ENCODE data around the gene CACNA2D2.

The CACNA2D2 gene

DNA sequence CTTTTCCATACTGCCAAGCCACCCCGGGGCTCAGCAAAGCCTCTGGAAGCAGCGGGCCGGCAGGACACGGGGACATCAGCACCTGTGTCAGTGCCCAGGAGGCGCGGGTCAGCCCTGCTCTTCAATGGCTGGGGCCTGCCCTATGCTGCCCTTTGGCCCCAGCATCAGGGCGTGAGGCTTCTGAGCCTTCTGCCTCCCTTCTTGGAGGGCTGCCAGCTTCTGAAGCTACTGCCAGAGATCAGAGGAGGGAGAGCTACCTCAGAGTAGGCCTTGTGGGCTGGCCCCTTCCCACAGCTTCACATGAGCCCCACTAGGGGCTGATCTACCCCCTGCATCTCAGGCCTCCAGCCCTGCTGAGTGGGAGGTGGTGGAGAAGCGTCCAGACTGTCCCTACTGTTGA, 131.1 kb downstream of the CACNA2D2 start:
- H3K9me3 ChIP-seq (ENCODE audit: insufficient read depth, low read length) = no peaks in the 10 kb centered on the region
- no peaks in the 10 kb centered on the region for H4K20me1 ChIP-seq (ENCODE audit: low read depth, low read length)
- no peaks in the 10 kb centered on the region for H3K27me3 ChIP-seq (ENCODE audit: low read length)
- no peaks in the 10 kb centered on the region for H3F3A ChIP-seq (ENCODE audit: insufficient read depth)
- no peak for TF ChIP-seq EZH2phosphoT487 (conservative IDR thresholded peaks at IDR 0.05; ENCODE audit: low read length)
- TF ChIP-seq, protein P1, sequence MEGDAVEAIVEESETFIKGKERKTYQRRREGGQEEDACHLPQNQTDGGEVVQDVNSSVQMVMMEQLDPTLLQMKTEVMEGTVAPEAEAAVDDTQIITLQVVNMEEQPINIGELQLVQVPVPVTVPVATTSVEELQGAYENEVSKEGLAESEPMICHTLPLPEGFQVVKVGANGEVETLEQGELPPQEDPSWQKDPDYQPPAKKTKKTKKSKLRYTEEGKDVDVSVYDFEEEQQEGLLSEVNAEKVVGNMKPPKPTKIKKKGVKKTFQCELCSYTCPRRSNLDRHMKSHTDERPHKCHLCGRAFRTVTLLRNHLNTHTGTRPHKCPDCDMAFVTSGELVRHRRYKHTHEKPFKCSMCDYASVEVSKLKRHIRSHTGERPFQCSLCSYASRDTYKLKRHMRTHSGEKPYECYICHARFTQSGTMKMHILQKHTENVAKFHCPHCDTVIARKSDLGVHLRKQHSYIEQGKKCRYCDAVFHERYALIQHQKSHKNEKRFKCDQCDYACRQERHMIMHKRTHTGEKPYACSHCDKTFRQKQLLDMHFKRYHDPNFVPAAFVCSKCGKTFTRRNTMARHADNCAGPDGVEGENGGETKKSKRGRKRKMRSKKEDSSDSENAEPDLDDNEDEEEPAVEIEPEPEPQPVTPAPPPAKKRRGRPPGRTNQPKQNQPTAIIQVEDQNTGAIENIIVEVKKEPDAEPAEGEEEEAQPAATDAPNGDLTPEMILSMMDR (IDR thresholded peaks at IDR 0.05; ENCODE audit: insufficient read depth, low read length, poor library complexity, severe bottlenecking) = no peak
- H3K4me3 ChIP-seq (ENCODE audit: insufficient read depth, low read length, poor library complexity, severe bottlenecking) = no peak overlapping the region
- no peak overlapping the region for H3K4me2 ChIP-seq (ENCODE audit: low read depth, low read length, poor library complexity, severe bottlenecking)
- no peaks in the 10 kb centered on the region for H3K79me2 ChIP-seq (ENCODE audit: insufficient read depth, low read length)
- H3K36me3 ChIP-seq (ENCODE audit: low read length) = no peaks in the 10 kb centered on the region
- no peaks in the 10 kb centered on the region for H3K9me2 ChIP-seq (replicated peaks; ENCODE audit: insufficient read depth, low read length)
- H2AFZ ChIP-seq (ENCODE audit: low read depth, low read length, severe bottlenecking) = no peak overlapping the region
- no peak overlapping the region for H3K27ac ChIP-seq (ENCODE audit: low read depth, low read length)
- H3K9ac ChIP-seq (ENCODE audit: low read length) = no peak overlapping the region

DNA sequence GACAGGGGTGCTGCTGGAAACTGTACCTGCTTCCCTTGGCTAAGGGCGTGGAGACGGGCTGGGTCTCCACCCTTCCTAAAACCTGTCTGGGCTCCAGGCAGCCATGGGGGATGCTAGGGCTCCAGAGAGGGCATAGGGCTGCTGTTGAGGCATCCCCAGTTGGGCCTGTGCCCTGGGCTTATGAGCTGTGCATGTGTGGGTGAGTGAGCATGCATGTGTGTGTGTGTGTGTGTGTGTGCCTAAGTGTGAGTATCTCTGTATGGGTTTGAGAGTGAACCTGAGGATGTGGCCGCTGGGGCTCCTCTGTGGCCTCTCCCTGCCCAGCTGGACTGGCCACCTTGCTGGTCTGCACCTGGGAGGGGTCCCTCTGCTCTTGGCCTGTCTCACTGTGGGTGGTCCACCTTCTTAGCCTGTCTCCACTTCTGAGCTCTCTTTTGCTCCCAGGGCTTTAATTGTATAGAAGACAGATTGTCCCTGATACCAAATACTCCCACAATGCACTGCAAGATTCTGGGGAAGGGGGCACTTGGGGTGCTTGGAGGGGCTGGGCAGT, 132.2 kb downstream of the CACNA2D2 start:
- H4K20me1 ChIP-seq (ENCODE audit: low read depth, low read length) = no peaks in the 10 kb centered on the region
- no peak overlapping the region for H3K4me2 ChIP-seq (ENCODE audit: low read depth, low read length, poor library complexity, severe bottlenecking)
- no peaks in the 10 kb centered on the region for H3K36me3 ChIP-seq (ENCODE audit: low read length)
- no peaks in the 10 kb centered on the region for H3K9me3 ChIP-seq (ENCODE audit: insufficient read depth, low read length)
- H2AFZ ChIP-seq (ENCODE audit: low read depth, low read length, severe bottlenecking) = no peak overlapping the region
- H3K4me3 ChIP-seq (ENCODE audit: insufficient read depth, low read length, poor library complexity, severe bottlenecking) = no peak overlapping the region
- no peaks in the 10 kb centered on the region for H3F3A ChIP-seq (ENCODE audit: insufficient read depth)
- H3K27me3 ChIP-seq (ENCODE audit: low read length) = no peaks in the 10 kb centered on the region
- no peak for TF ChIP-seq EZH2phosphoT487 (conservative IDR thresholded peaks at IDR 0.05; ENCODE audit: low read length)
- H3K27ac ChIP-seq (ENCODE audit: low read depth, low read length) = no peak overlapping the region
- no peaks in the 10 kb centered on the region for H3K79me2 ChIP-seq (ENCODE audit: insufficient read depth, low read length)
- H3K9me2 ChIP-seq (replicated peaks; ENCODE audit: insufficient read depth, low read length) = no peaks in the 10 kb centered on the region
- H3K9ac ChIP-seq (ENCODE audit: low read length) = no peak overlapping the region

DNA sequence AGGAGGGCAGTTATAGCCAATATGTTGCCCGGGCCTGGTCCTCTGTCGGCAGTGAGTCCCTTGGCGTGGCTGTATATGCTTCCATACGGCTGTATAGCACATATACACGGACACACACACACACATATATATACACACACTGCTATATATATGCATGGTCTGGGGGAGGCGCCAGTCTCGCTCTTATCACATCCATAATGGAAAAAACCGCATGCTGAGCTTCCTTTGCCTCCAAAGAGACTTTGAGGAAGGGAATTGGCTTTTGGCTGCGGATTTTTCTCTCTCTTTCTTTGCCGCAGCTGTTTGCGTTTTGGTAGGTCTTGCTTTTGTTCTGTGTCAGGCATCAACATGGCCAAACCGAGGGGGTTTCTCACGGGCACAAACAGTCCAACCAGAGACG, 132.8 kb downstream of the CACNA2D2 start:
- no peaks in the 10 kb centered on the region for H3K9me3 ChIP-seq (ENCODE audit: insufficient read depth, low read length)
- no peaks in the 10 kb centered on the region for H4K20me1 ChIP-seq (ENCODE audit: low read depth, low read length)
- no peaks in the 10 kb centered on the region for H3K36me3 ChIP-seq (ENCODE audit: low read length)
- H3K4me2 ChIP-seq (ENCODE audit: low read depth, low read length, poor library complexity, severe bottlenecking) = no peak overlapping the region
- H3K9ac ChIP-seq (ENCODE audit: low read length) = no peak overlapping the region
- no peaks in the 10 kb centered on the region for H3K9me2 ChIP-seq (replicated peaks; ENCODE audit: insufficient read depth, low read length)
- H3K27ac ChIP-seq (ENCODE audit: low read depth, low read length) = no peak overlapping the region
- no peak overlapping the region for H3K4me3 ChIP-seq (ENCODE audit: insufficient read depth, low read length, poor library complexity, severe bottlenecking)
- H3K79me2 ChIP-seq (ENCODE audit: insufficient read depth, low read length) = no peaks in the 10 kb centered on the region
- no peak overlapping the region for H2AFZ ChIP-seq (ENCODE audit: low read depth, low read length, severe bottlenecking)
- no peaks in the 10 kb centered on the region for H3F3A ChIP-seq (ENCODE audit: insufficient read depth)
- no peaks in the 10 kb centered on the region for H3K27me3 ChIP-seq (ENCODE audit: low read length)
- TF ChIP-seq, protein P1 (IDR thresholded peaks at IDR 0.05; ENCODE audit: insufficient read depth, low read length, poor library complexity, severe bottlenecking) = no peak
- no peak for TF ChIP-seq EZH2phosphoT487 (conservative IDR thresholded peaks at IDR 0.05; ENCODE audit: low read length)

DNA sequence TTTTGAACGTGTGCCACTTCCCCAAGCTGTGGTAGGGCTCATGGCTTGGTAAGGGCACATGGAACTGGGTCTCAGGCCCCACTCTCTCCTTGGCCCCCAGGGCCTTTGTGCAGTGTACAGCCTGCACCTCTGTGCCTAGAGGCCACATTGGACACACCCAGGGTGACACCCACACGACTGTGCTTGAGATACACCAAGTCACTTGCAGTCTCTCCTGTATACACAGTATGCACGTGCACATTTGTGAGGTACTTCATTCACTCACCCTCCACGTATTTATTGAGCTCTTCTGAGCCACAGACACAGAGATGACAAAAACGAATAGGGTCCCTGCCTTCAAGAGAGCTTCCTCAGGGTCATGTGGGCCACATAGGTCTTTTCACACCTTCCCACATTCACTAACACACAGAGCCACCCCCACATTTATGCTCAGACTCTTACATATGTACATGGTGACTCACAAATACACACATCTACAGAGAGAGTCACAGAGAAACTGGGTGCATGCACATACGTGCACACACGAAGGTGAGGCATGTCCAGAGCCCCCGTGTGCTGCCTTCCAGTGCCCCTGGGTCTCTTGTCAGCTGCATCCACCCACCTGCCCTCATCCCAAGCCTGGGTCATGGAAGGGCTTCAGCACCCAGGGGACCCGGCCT, 134.3 kb downstream of the CACNA2D2 start:
- no peak for TF ChIP-seq EZH2phosphoT487 (conservative IDR thresholded peaks at IDR 0.05; ENCODE audit: low read length)
- TF ChIP-seq, protein P1 (IDR thresholded peaks at IDR 0.05; ENCODE audit: insufficient read depth, low read length, poor library complexity, severe bottlenecking) = no peak
- no peak overlapping the region for H2AFZ ChIP-seq (ENCODE audit: low read depth, low read length, severe bottlenecking)
- no peaks in the 10 kb centered on the region for H3K9me3 ChIP-seq (ENCODE audit: insufficient read depth, low read length)
- no peaks in the 10 kb centered on the region for H3K9me2 ChIP-seq (replicated peaks; ENCODE audit: insufficient read depth, low read length)
- no peaks in the 10 kb centered on the region for H3K36me3 ChIP-seq (ENCODE audit: low read length)
- no peak overlapping the region for H3K9ac ChIP-seq (ENCODE audit: low read length)
- H3K4me3 ChIP-seq (ENCODE audit: insufficient read depth, low read length, poor library complexity, severe bottlenecking) = no peak overlapping the region
- no peaks in the 10 kb centered on the region for H3K27me3 ChIP-seq (ENCODE audit: low read length)
- H4K20me1 ChIP-seq (ENCODE audit: low read depth, low read length) = no peaks in the 10 kb centered on the region
- no peaks in the 10 kb centered on the region for H3F3A ChIP-seq (ENCODE audit: insufficient read depth)
- H3K27ac ChIP-seq (ENCODE audit: low read depth, low read length) = no peak overlapping the region
- no peak overlapping the region for H3K4me2 ChIP-seq (ENCODE audit: low read depth, low read length, poor library complexity, severe bottlenecking)
- H3K79me2 ChIP-seq (ENCODE audit: insufficient read depth, low read length) = no peaks in the 10 kb centered on the region

Data from SU-DHL-6 (cell line).